T1000 (cell line): ENCODE measurements around the gene RNFT2.
A peak's percentile ranks its signal among the peaks of the same experiment; 100 is the strongest.

Source experiments
- DNase-seq: peaks from one replicate; lab custom pipeline; 2025; ENCODE audit warnings: mixed read lengths; lab: John Stamatoyannopoulos, UW

Gene RNFT2

GRCh38 chr12:116737774-116738657, at the start of gene RNFT2, which contains the start of gene SPRING1:
RNFT2 (plus strand) TSS chr12:116738315; CDS start chr12:116740498, 2,183 bp downstream.
SPRING1 (minus strand) TSS chr12:116738069; CDS start chr12:116737900, 169 bp downstream.
- DNase-seq = peak; percentile 98

GRCh38 chr12:116689521-116689920, 48.6 kb upstream of the RNFT2 start:
- DNase-seq = no peak

GRCh38 chr12:116689979-116690744, 48.0 kb upstream of the RNFT2 start:
- DNase-seq = no peak

- no peak for DNase-seq
These were observed 46.9 kb upstream of the RNFT2 start for GRCh38 chr12:116691205-116691604.

- DNase-seq = no peak
These were observed 46.5 kb upstream of the RNFT2 start for GRCh38 chr12:116691636-116692035.

GRCh38 chr12:116692605-116693004, 45.5 kb upstream of the RNFT2 start:
- no peak for DNase-seq

GRCh38 chr12:116693286-116694227, 44.6 kb upstream of the RNFT2 start:
- DNase-seq = no peak

- no peak for DNase-seq
These were observed 43.3 kb upstream of the RNFT2 start for GRCh38 chr12:116694653-116695463.

GRCh38 chr12:116695464-116695725, 42.7 kb upstream of the RNFT2 start:
- no peak for DNase-seq

GRCh38 chr12:116697305-116697704, 40.8 kb upstream of the RNFT2 start:
- DNase-seq = no peak

- DNase-seq = no peak
These were observed 40.4 kb upstream of the RNFT2 start for GRCh38 chr12:116697716-116698115.

- DNase-seq = no peak
These were observed 40.0 kb upstream of the RNFT2 start for GRCh38 chr12:116698116-116698515.

GRCh38 chr12:116698554-116699075, 39.5 kb upstream of the RNFT2 start:
- no peak for DNase-seq

- no peak for DNase-seq
These were observed 38.0 kb upstream of the RNFT2 start for GRCh38 chr12:116700066-116700465.

- DNase-seq = no peak
These were observed 36.7 kb upstream of the RNFT2 start for GRCh38 chr12:116701432-116701831.

GRCh38 chr12:116703214-116703795, 34.8 kb upstream of the RNFT2 start:
- DNase-seq = no peak

GRCh38 chr12:116707751-116708150, 30.4 kb upstream of the RNFT2 start:
- DNase-seq = no peak

- DNase-seq = peak; percentile 28
These were observed 29.0 kb upstream of the RNFT2 start for GRCh38 chr12:116708826-116709756.

GRCh38 chr12:116709768-116710167, 28.3 kb upstream of the RNFT2 start:
- DNase-seq = no peak
